GM12878 (cell line): ENCODE data around the gene TRPM7. TPM values are rescaled to one million over a fixed set of nuclear protein-coding genes. Genes with fewer than 3 reads are reported as not detected.

Experiments used
- ATAC-seq: fragments of 200-7000 bp; cut with Tn5 transposase; 3 replicates; pipeline ENCODE4 v1.9.1; 2020; ENCODE audit warnings: mild to moderate bottlenecking, moderate library complexity
- BruUV-seq: library from RNA; stranded (reverse); fragments of 400-500 nt; replicated peaks from 2 replicates; lab custom pipeline; 2021; lab: Mats Ljungman, UMichigan
- CTCF ChIA-PET: fragments of 300-600 bp; sonication (Branson Sonifier 250); formaldehyde crosslinking; extraction: SDS; loops from one replicate; lab custom pipeline; 2021; ENCODE audit warnings: inconsistent platforms; lab: Yijun Ruan, JAX
- POLR2A ChIA-PET: fragments of 350-600 bp; formaldehyde crosslinking; extraction: SDS; loops from one replicate; lab custom pipeline; 2021; ENCODE audit warnings: inconsistent platforms; lab: Charles Lee
- RAD21 ChIA-PET: fragments of 300-600 bp; sonication (Branson Sonifier 250); formaldehyde crosslinking; loops from one replicate; lab custom pipeline; 2023; ENCODE audit warnings: antibody characterized with exemption; ENCODE audit not compliant: unreplicated experiment; lab: Charles Lee
- SMC1A ChIA-PET: fragments of 300-600 bp; sonication (Branson Sonifier 250); formaldehyde crosslinking; loops from one replicate; lab custom pipeline; 2023; ENCODE audit not compliant: unreplicated experiment, uncharacterized antibody; lab: Charles Lee
- DNase-seq: peaks from one replicate; pipeline ENCODE4 v3.0.0-alpha.2; 2011; ENCODE audit warnings: low read depth, low spot score
- FAIRE-seq: peaks from 3 replicates; lab custom pipeline; 2011; peaks lifted over from hg19 to GRCh38; lab: Jason Lieb, UNC
- H2AFZ ChIP-seq: 2 replicates; pipeline ENCODE4 v1.6.0; 2011; ENCODE audit warnings: low read depth, low read length, control low read depth; ENCODE audit not compliant: control insufficient read depth
- H3K27ac ChIP-seq: 2 replicates; pipeline ENCODE4 v1.5.1; 2011; ENCODE audit warnings: control low read depth; ENCODE audit not compliant: control insufficient read depth, insufficient read depth
- H3K27me3 ChIP-seq, 2 experiments: replicated peaks in 1 of 2; 2 replicates each; pipeline versions ENCODE4 v1.6.0 to v1.6.1; 2011; ENCODE audit warnings: low read length in 1 of 2; ENCODE audit not compliant: control insufficient read depth in 2 of 2, insufficient read depth in 2 of 2
- H3K36me3 ChIP-seq, 2 experiments: 2 replicates each; pipeline ENCODE4 v1.5.1; 2011; ENCODE audit warnings: low read length in 1 of 2; ENCODE audit not compliant: control insufficient read depth in 2 of 2, insufficient read depth in 2 of 2
- H3K4me1 ChIP-seq: 2 replicates; pipeline ENCODE4 v1.6.1; 2011; ENCODE audit warnings: mild to moderate bottlenecking, low read length, moderate library complexity, mixed read lengths; ENCODE audit not compliant: control insufficient read depth, insufficient read depth
- H3K4me2 ChIP-seq: 2 replicates; pipeline ENCODE4 v1.6.0; 2011; ENCODE audit warnings: control low read depth; ENCODE audit not compliant: control insufficient read depth, insufficient read depth
- H3K4me3 ChIP-seq: fragments of 200-600 bp; sonication (generic); 2 replicates; pipeline ENCODE4 v1.5.1; 2016
- H3K79me2 ChIP-seq: 2 replicates; pipeline ENCODE4 v1.6.0; 2011; ENCODE audit warnings: low read length; ENCODE audit not compliant: control insufficient read depth, insufficient read depth
- H3K9ac ChIP-seq: 2 replicates; pipeline ENCODE4 v1.8.0; 2011; ENCODE audit warnings: low read length, control low read depth, mixed read lengths; ENCODE audit not compliant: control insufficient read depth, insufficient read depth
- H3K9me3 ChIP-seq: replicated peaks from 3 replicates; pipeline ENCODE4 v1.5.1; 2011; ENCODE audit warnings: mild to moderate bottlenecking, low read length; ENCODE audit not compliant: control insufficient read depth, insufficient read depth
- H4K20me1 ChIP-seq: 2 replicates; pipeline ENCODE4 v1.6.0; 2011; ENCODE audit not compliant: control insufficient read depth, insufficient read depth
- ATF3 ChIP-seq: IDR thresholded peaks from 2 replicates; pipeline ENCODE4 v1.6.1; 2011; ENCODE audit warnings: low read depth, mild to moderate bottlenecking, low read length, moderate library complexity, borderline replicate concordance; ENCODE audit errors: extremely low read depth
- BCL11A ChIP-seq: IDR thresholded peaks from 2 replicates; pipeline ENCODE4 v1.6.1; 2011; ENCODE audit warnings: low read depth, low read length
- DPF2 ChIP-seq: fragments of 450-650 bp; IDR thresholded peaks from 2 replicates; pipeline ENCODE4 v1.6.1; 2017; ENCODE audit warnings: mild to moderate bottlenecking
- ESRRA ChIP-seq: IDR thresholded peaks from 2 replicates; pipeline ENCODE4 v1.6.1; 2012; ENCODE audit warnings: mild to moderate bottlenecking, low read length, improper control_type of control experiment
- HSF1 ChIP-seq: fragments of 150-350 bp; IDR thresholded peaks from 2 replicates; pipeline ENCODE4 v1.6.1; 2014; ENCODE audit warnings: mild to moderate bottlenecking, low read depth, low read length
- KAT2A ChIP-seq: conservative IDR thresholded peaks from 2 replicates; pipeline ENCODE4 v1.6.1; 2011; ENCODE audit warnings: low read depth, low read length; ENCODE audit not compliant: control insufficient read depth
- MYB ChIP-seq: fragments of 150-350 bp; IDR thresholded peaks from 2 replicates; pipeline ENCODE4 v1.6.1; 2014; ENCODE audit warnings: mild to moderate bottlenecking, low read depth, low read length, borderline replicate concordance
- PAX5 ChIP-seq: IDR thresholded peaks from 2 replicates; pipeline ENCODE4 v1.6.1; 2011; ENCODE audit warnings: low read depth, low read length, borderline replicate concordance
- RB1 ChIP-seq: fragments of 450-650 bp; formaldehyde crosslinking; IDR thresholded peaks from 2 replicates; pipeline ENCODE4 v1.6.1; 2017; ENCODE audit warnings: mild to moderate bottlenecking, borderline replicate concordance
- RCOR1 ChIP-seq: conservative IDR thresholded peaks from 2 replicates; pipeline ENCODE4 v1.6.1; 2012; ENCODE audit warnings: low read depth, low read length, improper control_type of control experiment
- SMAD1 ChIP-seq: fragments of 450-650 bp; IDR thresholded peaks from 2 replicates; pipeline ENCODE4 v1.6.1; 2018; ENCODE audit warnings: mild to moderate bottlenecking, low read depth; ENCODE audit not compliant: partially characterized antibody
- SP1 ChIP-seq: IDR thresholded peaks from one replicate; pipeline ENCODE4 v1.6.1; 2011; ENCODE audit warnings: low read depth, low read length
- STAT1 ChIP-seq: fragments of 450-650 bp; conservative IDR thresholded peaks from 2 replicates; pipeline ENCODE4 v1.6.1; 2014; ENCODE audit warnings: antibody characterized with exemption, mild to moderate bottlenecking
- SUZ12 ChIP-seq: fragments of 200-600 bp; sonication (generic); IDR thresholded peaks from one replicate; pipeline ENCODE4 v1.6.1; 2018; ENCODE audit warnings: antibody characterized with exemption, mild to moderate bottlenecking; ENCODE audit not compliant: unreplicated experiment
- TARDBP ChIP-seq: IDR thresholded peaks from 2 replicates; pipeline ENCODE4 v1.6.1; 2016; ENCODE audit warnings: borderline replicate concordance
- YBX1 ChIP-seq: fragments of 450-650 bp; IDR thresholded peaks from 2 replicates; pipeline ENCODE4 v1.6.1; 2016; ENCODE audit warnings: antibody characterized with exemption
- ZSCAN29 ChIP-seq: fragments of 450-650 bp; IDR thresholded peaks from 2 replicates; pipeline ENCODE4 v1.6.1; 2017; ENCODE audit warnings: mild to moderate bottlenecking, moderate library complexity
- WGBS: methylation state at CpG from one replicate; pipeline ENCODE4 v1.1.6; 2016; ENCODE audit warnings: low lambda C conversion rate; ENCODE audit not compliant: insufficient replicate concordance, insufficient coverage; ENCODE audit errors: missing lambda C conversion rate; 5-methylcytosine and 5-hydroxymethylcytosine counted together
- in situ Hi-C: fragments of 300-500 bp; cut with MboI; formaldehyde crosslinking; loops from 9 replicates; pipeline ENCODE4 v1.14.3; 2018; ENCODE audit warnings: mixed read lengths
- intact Hi-C: fragments of 100-400 bp; cut with micrococcal nuclease; formaldehyde crosslinking; loops from one replicate; pipeline ENCODE4 v1.14.2; 2022; ENCODE audit not compliant: unreplicated experiment
- polyA plus RNA-seq, 11 experiments: library from polyadenylated mRNA; depleted of rRNA in 4 of 11; unstranded in 6 of 11; stranded (reverse) in 5 of 11; fragments of >200 nt; fragmentation: Nextera tagmentation in 4 of 11; fragmentation: Illumina TruSeq in 1 of 11; extraction: Ambion mirVana in 4 of 11; extraction: Trizol in 1 of 11; gene quantifications; 1 replicate in 1 of 11; 2 replicates in 10 of 11; pipeline versions ENCODE4 v1.2.1 to v1.2.3, GENCODE V29; 2011 to 2016; ENCODE audit warnings: inconsistent platforms in 2 of 11, missing spikeins in 2 of 11, low read depth in 1 of 11
- total RNA-seq, 4 experiments: library from RNA; depleted of rRNA in 3 of 4; stranded (reverse); fragments of >200 nt in 3 of 4; fragmentation: Illumina TruSeq in 1 of 4; extraction: Trizol in 1 of 4; gene quantifications; 2 replicates each; pipeline versions ENCODE4 v1.2.1 to v1.2.3, GENCODE V29; 2013 to 2021

The TRPM7 gene
- total and polyA plus RNA-seq, 10 of the 15 experiments (the other 5 are each of a cell fraction or from before 2014, with no cell fraction given), result 4.5 to 49.7 (median 22.5) TPM

GRCh38 chr15:50710585-50710984 lies 24.0 kb upstream of the TRPM7 start (continued):
- TF ChIP-seq RCOR1 (no peak), ZSCAN29 (no peak), ESRRA (no peak), YBX1 (no peak), BCL11A (no peak), RB1 (no peak), SUZ12 (no peak), DPF2 (no peak), MYB (no peak), SP1 (no peak)

GRCh38 chr15:50707878-50708427 lies 21.4 kb upstream of the TRPM7 start:
- ATAC-seq (no peak), FAIRE-seq (no peak), DNase-seq (no peak)
- intact Hi-C loops, result no loop called here
- no peak overlapping the region for H3K9ac ChIP-seq
- no peaks in the 10 kb centered on the region for H3K27me3 ChIP-seq
- no peak for TF ChIP-seq TARDBP
- TF ChIP-seq ATF3, result no peak
- TF ChIP-seq STAT1, result no peak
- TF ChIP-seq SMAD1, result no peak
- TF ChIP-seq HSF1, result no peak
- no peak for TF ChIP-seq PAX5
- TF ChIP-seq KAT2A, result no peak
- no peaks in the 10 kb centered on the region for H3K4me1 ChIP-seq
- ChIA-PET CTCF (interaction anchor here (1.2 to 1.3 kb wide), 2 partner anchors 12 to 71 kb away, joined by 3 to 4 read pairs; no protein-coding TSS in a partner anchor), RAD21 (no interaction called here), POLR2A (no interaction called here), SMC1A (interaction anchor here (1.0 kb wide), 1 partner anchor 33 kb away, joined by 3 read pairs; no protein-coding TSS in a partner anchor)
- H3K79me2 ChIP-seq, result no peaks in the 10 kb centered on the region
- WGBS, result 85% methylated on average over 3 of the region's 3 CpGs
- peaks cover 0 to 5% of the 10 kb centered on the region in 2 experiments; a peak in 2 of 4 replicates for H3K36me3 ChIP-seq
- in situ Hi-C loops, result no loop called here
- no TSS peak for BruUV-seq
- no peaks in the 10 kb centered on the region for H4K20me1 ChIP-seq
- H3K27ac ChIP-seq, result no peak overlapping the region
- H2AFZ ChIP-seq, result no peak overlapping the region
- no peak overlapping the region for H3K4me2 ChIP-seq
- H3K9me3 ChIP-seq, result no peaks in the 10 kb centered on the region
- no peak overlapping the region for H3K4me3 ChIP-seq
